Epithelial cell of prostate (primary cell): ENCODE data around the gene FBXL20.
"Not testable (repeated sequence)": the region's sequence is repeated elsewhere in the genome, so short reads cannot be mapped to it uniquely, and the experiment has no call there.

Experiments
- DNase-seq: peaks from one replicate; pipeline ENCODE4 v3.0.0-alpha.2; 2011; ENCODE audit warnings: low read depth, low spot score
- H3K27ac ChIP-seq: fragments of 450-650 bp; 2 replicates; pipeline ENCODE4 v1.5.1; 2017; ENCODE audit warnings: mild to moderate bottlenecking

FBXL20 gene

DNA sequence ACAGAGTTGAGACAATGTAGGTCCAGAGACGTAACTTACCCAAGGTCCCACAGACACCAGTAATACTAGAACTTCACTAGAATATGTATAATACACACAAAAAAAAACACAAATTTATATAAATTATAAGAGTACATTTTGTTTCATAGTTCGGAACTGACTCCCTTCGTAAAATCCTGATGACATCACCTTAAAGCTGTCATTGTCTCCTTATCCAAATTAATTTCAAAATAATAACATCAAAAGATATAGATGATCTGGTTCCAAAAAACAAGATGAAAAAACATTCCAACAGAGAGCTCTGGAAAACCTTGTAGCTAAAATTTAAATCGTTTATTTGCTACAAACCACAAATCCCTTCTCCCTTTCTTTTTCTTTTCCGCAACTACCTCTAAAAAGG lies 10.0 kb downstream of the FBXL20 start:
- H3K27ac ChIP-seq: no peak overlapping the region
- no peak for DNase-seq

DNA sequence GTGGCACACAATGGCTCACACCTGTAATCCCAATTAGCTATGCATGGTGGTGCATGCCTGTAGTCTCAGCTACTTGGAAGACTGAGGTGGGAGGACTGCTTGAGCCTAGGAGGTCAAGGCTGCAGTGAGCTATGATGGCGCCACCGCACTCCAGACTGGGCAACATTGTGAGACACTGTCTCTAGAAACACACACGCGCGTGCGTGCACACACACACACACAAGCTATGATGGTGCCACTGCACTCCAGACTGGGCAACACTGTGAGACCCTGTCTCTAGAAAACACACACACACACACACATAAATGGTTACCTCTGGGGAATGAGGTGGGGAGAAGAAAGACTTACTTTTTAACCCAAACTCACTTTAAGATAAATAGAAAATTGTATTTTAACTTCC lies 16.4 kb downstream of the FBXL20 start:
- no peak for DNase-seq
- no peak overlapping the region for H3K27ac ChIP-seq

GRCh38 chr17:39380144-39380543 lies 21.3 kb downstream of the FBXL20 start:
- no peak overlapping the region for H3K27ac ChIP-seq
- DNase-seq: no peak

DNA sequence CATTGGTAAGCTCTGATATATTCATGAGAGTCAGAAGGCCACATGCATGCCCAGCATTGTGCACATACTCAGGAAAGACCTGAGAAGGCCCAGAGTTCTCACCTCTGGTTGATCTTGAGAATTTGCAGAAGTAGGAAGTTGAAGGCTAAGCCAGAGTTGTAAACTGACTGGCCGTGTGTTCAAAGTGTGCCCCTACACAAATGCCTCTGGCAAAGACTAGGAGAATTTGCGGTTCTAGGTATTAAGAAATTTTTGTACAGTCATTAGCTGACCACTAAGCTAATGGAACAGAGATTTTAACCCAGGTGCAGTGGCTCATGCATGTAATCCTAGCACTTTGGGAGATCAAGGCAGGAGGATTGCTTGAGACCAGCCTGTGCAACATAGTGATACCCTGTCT lies 25.0 kb downstream of the FBXL20 start:
- DNase-seq: no peak
- no peak overlapping the region for H3K27ac ChIP-seq

DNA sequence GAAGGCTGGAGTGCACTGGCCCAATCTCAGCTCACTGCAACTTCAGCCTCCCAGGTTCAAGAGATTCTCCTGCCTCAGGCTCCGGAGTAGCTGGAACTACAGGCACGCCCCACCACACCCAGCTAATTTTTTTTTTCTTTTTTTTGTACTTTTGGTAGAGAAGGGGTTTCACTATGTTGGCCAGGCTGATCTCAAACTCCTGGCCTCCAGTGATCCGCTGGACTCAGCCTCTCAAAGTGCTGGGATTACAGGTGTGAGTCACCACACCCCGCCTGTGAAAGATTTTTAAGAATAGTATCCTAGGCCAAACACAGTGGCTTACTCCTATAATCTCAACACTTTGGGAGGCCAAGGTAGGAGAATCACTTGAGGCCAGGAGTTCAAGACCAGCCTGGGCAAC lies 33.6 kb downstream of the FBXL20 start:
- DNase-seq, H3K27ac ChIP-seq: not testable (repeated sequence)

- DNase-seq: no peak
- no peak overlapping the region for H3K27ac ChIP-seq
Measured at GRCh38 chr17:39365872-39366271, 35.6 kb downstream of the FBXL20 start.

GRCh38 chr17:39365242-39365641 lies 36.2 kb downstream of the FBXL20 start:
- no peak for DNase-seq
- no peak overlapping the region for H3K27ac ChIP-seq

GRCh38 chr17:39364236-39365025 lies 37.0 kb downstream of the FBXL20 start:
- H3K27ac ChIP-seq: no peak overlapping the region
- DNase-seq: no peak

DNA sequence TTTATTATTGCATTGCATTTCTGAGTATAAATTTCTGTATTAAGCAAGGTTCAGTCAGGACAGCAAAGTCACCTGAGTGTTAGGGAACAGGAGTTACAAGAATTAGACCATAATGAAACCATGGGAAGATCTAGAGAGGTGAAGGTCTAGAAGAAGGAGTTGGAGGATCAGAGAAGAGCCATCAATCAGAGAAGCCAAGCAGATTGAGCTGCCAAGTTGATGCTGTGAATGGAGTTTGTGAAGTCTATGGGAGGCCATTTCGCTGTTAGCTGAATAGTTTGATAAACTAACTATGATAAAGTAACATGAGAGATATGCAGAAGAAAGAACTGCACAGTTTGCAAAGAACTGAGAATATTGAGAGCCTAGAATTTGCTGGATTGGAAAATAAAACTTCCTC lies 40.4 kb downstream of the FBXL20 start:
- no peak overlapping the region for H3K27ac ChIP-seq
- DNase-seq: no peak

GRCh38 chr17:39360537-39360936 lies 40.9 kb downstream of the FBXL20 start:
- no peak for DNase-seq

DNA sequence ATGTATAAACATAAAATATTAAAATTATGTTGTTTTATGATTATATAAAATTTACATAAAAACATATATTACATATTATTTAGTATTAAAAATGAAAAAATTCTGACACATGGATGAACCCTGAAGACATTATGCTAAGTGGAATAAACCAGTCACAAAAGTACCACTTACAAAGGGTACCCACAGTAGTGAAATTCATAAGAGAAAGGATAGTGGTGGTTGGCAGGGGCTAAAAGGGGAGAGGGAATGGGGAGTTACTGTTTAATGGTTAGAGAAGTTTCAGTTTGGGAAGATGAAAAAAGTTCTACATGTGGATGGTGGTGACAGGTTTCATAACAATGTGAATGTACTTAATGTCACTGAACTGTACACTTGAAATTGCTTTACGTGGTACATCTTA lies 41.4 kb downstream of the FBXL20 start:
- H3K27ac ChIP-seq: no peak overlapping the region
- no peak for DNase-seq

More at GRCh38 chr17:39360537-39360936, 40.9 kb downstream of the FBXL20 start:
- H3K27ac ChIP-seq: no peak overlapping the region

GRCh38 chr17:39357986-39358385 lies 43.4 kb downstream of the FBXL20 start:
- no peak for DNase-seq
- H3K27ac ChIP-seq: no peak overlapping the region

DNA sequence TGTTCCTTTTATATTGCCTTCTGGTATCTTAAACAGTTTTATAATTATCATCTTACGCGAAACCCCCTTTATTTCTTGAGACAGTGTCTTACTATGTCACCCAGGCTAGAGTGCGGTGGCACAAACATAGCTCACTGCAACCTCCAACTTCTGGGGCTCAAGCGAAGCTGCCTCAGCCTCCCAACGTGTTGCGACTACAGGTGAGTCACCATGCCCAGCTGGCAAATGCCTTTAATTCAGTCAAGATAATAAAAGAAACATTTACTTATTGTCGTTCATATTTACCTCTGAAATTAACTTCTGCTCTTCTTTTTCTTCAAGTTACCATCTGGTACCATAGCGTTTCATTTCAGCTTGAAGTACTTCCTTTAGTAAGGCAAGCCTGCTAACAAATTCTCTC lies 43.9 kb downstream of the FBXL20 start:
- no peak overlapping the region for H3K27ac ChIP-seq
- no peak for DNase-seq

- DNase-seq: no peak
Measured at GRCh38 chr17:39352986-39353385, 48.4 kb downstream of the FBXL20 start.

DNA sequence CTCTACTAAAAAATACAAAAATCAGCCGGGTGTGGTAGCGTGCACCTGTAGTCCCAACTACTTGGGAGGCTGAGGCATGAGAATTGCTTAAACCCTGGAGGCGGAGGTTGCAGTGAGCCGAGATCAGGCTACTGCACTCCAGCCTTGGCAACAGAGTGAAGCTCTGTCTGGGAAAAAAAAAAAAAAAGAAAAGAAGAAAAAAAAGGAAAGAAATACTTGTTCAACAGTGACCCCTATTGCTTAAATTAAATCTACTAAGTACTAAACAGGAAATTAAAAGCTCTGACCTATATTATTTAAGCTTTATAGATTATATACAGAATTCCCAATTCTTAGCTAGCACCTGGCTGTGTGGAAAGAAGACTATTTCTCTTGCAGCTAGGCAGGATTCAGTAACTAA lies 48.9 kb downstream of the FBXL20 start:
- no peak for DNase-seq
- H3K27ac ChIP-seq: no peak overlapping the region

More at GRCh38 chr17:39352986-39353385, 48.4 kb downstream of the FBXL20 start:
- H3K27ac ChIP-seq: no peak overlapping the region

- DNase-seq: no peak
- no peak overlapping the region for H3K27ac ChIP-seq
Measured at GRCh38 chr17:39351508-39351907, 49.9 kb downstream of the FBXL20 start.

DNA sequence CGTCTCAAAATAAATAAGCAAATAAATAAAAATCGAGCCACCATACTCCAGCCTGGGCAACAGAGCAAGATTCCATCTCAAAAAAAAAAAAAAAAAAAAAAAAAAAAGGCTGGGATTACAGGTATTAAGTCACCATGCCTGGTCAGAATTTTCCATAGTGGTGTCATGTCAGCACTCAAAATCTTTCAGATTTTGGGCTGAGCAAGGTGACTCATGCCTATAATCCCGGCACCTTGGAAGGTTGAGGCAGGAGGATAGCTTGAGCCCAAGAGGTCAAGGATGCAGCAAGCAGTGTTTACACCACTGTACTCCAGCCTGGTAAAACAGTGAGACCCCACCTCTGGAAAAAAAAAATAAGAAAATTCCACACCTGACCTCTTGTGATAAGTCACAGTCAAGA lies 52.2 kb downstream of the FBXL20 start:
- DNase-seq: no peak

GRCh38 chr17:39346863-39347262 lies 54.6 kb downstream of the FBXL20 start:
- not testable (repeated sequence) for H3K27ac ChIP-seq, DNase-seq

More for the DNA sequence above, 52.2 kb downstream of the FBXL20 start:
- no peak overlapping the region for H3K27ac ChIP-seq

DNA sequence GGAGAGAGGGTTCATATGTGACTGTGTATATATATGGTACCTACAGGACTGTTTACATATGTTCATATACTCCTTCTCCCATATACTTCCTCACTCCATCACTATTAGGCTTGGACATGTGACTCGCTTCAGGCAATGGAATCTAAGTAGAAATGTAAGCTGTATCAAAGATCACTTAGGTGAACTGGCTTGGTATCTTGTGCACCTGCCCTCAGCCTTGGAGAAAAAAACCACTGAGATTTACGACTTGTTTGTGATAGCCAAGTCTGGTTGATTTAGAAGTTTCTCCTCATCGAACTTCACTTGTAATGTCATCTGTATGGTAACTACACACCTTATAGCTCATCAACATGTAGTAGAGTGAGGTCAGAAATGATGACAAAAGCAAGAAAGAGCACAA lies 59.9 kb downstream of the FBXL20 start:
- no peak overlapping the region for H3K27ac ChIP-seq
- DNase-seq: no peak

- DNase-seq: no peak
- H3K27ac ChIP-seq: no peak overlapping the region
Measured at GRCh38 chr17:39340731-39341130, 60.7 kb downstream of the FBXL20 start.

DNA sequence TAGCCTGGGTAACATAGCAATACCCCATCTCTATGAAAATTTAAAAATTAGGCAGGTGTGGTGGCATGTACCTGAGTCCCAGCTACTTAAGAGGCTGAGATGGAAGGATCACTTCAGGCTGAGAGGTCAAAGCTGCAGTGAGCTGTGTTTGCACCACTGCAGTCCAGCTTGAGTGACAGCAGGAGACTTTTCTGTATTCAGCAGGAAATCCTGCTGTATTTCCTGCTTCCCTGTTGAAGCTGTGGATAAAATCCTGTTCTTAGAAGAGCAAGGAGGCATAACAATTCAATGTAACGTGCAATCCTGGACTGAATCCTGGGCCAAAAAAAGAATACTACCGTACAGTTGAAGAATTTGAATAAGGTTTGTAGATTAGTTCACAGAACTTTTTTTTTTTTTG lies 62.2 kb downstream of the FBXL20 start:
- DNase-seq: no peak
- no peak overlapping the region for H3K27ac ChIP-seq

GRCh38 chr17:39337649-39338048 lies 63.8 kb downstream of the FBXL20 start:
- H3K27ac ChIP-seq, DNase-seq: not testable (repeated sequence)
